Ishikawa (cell line): Measurements from ENCODE around the gene TMEM63A.

ENCODE experiments used
- CEBPB ChIP-seq: IDR thresholded peaks from 2 replicates; pipeline ENCODE4 v1.6.1; 2012
- CREB1 ChIP-seq: IDR thresholded peaks from 2 replicates; pipeline ENCODE4 v1.6.1; 2012; ENCODE audit warnings: low read depth
- EGR1 ChIP-seq: IDR thresholded peaks from 2 replicates; pipeline ENCODE4 v1.6.1; 2012
- EP300 ChIP-seq: IDR thresholded peaks from 2 replicates; pipeline ENCODE4 v1.6.1; 2012; ENCODE audit warnings: borderline replicate concordance
- FOXM1 ChIP-seq: IDR thresholded peaks from 2 replicates; pipeline ENCODE4 v1.6.1; 2012; ENCODE audit warnings: low read depth, borderline replicate concordance
- NFIC ChIP-seq: IDR thresholded peaks from 2 replicates; pipeline ENCODE4 v1.6.1; 2012
- RAD21 ChIP-seq: IDR thresholded peaks from 2 replicates; pipeline ENCODE4 v1.6.1; 2012; ENCODE audit warnings: low read depth
- TAF1 ChIP-seq: IDR thresholded peaks from 2 replicates; pipeline ENCODE4 v1.6.1; 2012; ENCODE audit warnings: low read depth, mild to moderate bottlenecking
- TCF12 ChIP-seq: IDR thresholded peaks from 2 replicates; pipeline ENCODE4 v1.6.1; 2012; ENCODE audit warnings: low read depth
- TEAD4 ChIP-seq: IDR thresholded peaks from 2 replicates; pipeline ENCODE4 v1.6.1; 2012
- YY1 ChIP-seq: IDR thresholded peaks from 2 replicates; pipeline ENCODE4 v1.6.1; 2012; ENCODE audit warnings: low read depth
- ZBTB7A ChIP-seq: IDR thresholded peaks from 2 replicates; pipeline ENCODE4 v1.6.1; 2012; ENCODE audit warnings: low read depth
- TF ChIP-seq, protein P1 (sequence below): IDR thresholded peaks from 2 replicates; pipeline ENCODE4 v1.6.1; 2012
- TF ChIP-seq, protein P2 (sequence below): IDR thresholded peaks from 2 replicates; pipeline ENCODE4 v1.6.1; 2012; ENCODE audit warnings: low read depth, mild to moderate bottlenecking
- TF ChIP-seq, protein P3 (sequence below): IDR thresholded peaks from 2 replicates; pipeline ENCODE4 v1.6.1; 2012

Gene TMEM63A

DNA sequence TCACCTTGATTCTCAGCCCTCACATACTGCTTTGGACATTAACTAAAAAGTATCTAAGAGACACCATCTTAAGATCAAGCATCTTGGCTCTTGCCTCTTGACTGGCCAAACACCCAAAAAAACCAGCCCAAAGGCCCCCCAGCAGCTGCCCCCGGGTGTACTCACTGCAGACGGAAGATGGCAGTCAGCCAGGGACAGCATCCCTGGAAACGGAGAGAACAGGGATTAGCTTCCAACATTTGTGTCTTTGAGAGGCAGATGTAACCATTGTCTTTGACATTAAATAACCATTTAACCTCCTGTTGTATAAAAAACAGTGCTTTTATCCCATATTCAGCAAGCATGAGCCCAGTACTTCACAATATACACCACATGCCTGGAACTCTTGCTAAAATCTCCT lies 11.3 kb downstream of the TMEM63A start:
- TF ChIP-seq NFIC (no peak), ZBTB7A (no peak), FOXM1 (no peak), TEAD4 (no peak), CREB1 (no peak), TCF12 (no peak), EGR1 (no peak), RAD21 (no peak)
- TF ChIP-seq, protein P1, sequence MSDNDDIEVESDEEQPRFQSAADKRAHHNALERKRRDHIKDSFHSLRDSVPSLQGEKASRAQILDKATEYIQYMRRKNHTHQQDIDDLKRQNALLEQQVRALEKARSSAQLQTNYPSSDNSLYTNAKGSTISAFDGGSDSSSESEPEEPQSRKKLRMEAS: no peak
- TF ChIP-seq, protein P2, sequence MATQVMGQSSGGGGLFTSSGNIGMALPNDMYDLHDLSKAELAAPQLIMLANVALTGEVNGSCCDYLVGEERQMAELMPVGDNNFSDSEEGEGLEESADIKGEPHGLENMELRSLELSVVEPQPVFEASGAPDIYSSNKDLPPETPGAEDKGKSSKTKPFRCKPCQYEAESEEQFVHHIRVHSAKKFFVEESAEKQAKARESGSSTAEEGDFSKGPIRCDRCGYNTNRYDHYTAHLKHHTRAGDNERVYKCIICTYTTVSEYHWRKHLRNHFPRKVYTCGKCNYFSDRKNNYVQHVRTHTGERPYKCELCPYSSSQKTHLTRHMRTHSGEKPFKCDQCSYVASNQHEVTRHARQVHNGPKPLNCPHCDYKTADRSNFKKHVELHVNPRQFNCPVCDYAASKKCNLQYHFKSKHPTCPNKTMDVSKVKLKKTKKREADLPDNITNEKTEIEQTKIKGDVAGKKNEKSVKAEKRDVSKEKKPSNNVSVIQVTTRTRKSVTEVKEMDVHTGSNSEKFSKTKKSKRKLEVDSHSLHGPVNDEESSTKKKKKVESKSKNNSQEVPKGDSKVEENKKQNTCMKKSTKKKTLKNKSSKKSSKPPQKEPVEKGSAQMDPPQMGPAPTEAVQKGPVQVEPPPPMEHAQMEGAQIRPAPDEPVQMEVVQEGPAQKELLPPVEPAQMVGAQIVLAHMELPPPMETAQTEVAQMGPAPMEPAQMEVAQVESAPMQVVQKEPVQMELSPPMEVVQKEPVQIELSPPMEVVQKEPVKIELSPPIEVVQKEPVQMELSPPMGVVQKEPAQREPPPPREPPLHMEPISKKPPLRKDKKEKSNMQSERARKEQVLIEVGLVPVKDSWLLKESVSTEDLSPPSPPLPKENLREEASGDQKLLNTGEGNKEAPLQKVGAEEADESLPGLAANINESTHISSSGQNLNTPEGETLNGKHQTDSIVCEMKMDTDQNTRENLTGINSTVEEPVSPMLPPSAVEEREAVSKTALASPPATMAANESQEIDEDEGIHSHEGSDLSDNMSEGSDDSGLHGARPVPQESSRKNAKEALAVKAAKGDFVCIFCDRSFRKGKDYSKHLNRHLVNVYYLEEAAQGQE: no peak
- TF ChIP-seq, protein P3, sequence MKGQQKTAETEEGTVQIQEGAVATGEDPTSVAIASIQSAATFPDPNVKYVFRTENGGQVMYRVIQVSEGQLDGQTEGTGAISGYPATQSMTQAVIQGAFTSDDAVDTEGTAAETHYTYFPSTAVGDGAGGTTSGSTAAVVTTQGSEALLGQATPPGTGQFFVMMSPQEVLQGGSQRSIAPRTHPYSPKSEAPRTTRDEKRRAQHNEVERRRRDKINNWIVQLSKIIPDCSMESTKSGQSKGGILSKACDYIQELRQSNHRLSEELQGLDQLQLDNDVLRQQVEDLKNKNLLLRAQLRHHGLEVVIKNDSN: no peak

DNA sequence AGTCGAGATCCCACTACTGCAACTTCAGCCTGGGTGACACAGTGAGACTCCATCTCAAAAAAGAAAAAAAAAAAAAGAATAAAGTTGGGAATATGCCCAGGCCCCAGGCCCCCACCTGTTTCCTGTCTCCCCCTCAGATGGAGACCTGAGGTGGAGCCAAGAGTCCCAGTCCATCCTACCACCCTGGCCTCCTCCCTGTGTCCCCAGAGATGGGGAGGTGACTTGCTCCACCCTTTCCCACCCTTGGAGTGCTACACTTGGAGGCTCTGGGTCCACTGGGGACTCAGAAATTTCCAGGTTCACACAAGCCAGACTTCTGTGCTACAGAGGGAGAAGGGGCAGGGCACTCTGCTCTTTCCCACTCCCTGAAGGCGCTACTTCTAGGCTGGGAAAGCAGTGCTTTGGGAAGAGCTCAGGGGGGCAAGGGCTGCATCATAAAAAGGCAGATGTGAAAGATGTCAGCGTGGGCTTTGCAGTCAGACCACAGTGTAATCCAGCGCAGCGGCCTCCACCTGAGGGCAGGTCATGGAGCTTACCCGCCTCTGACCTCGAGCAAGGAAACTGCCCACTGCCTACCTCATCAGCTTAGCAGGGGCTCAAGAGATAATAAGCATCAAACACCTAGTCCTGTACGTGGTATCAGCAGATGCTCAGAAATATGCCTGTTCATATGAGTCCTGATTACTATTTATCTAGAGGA lies 13.4 kb downstream of the TMEM63A start:
- TF ChIP-seq CREB1: no peak

DNA sequence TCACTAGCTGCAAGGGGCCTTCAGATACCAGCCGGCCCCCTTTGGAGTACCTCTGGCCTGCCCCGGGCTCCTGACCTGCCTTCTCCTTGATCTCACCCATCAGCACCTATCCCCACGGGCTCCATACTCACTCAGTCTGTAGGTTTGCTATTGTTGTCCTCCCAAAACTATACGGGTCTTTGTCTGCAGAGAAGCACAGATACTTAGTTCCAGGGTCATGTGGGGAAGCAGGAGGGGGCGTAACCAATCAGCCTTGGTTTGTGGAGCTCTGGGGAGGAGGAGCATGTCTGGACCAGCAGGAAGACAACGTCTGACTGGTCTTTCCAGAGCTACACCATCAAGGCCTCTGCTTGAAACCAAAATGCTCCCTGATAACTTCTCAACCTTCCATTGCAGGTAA lies 15.2 kb downstream of the TMEM63A start:
- TF ChIP-seq CEBPB (no peak), NFIC (no peak), EGR1 (no peak), TEAD4 (no peak), ZBTB7A (no peak), YY1 (no peak), TCF12 (no peak), EP300 (no peak), FOXM1 (no peak), RAD21 (no peak), TAF1 (no peak), CREB1 (no peak)
- TF ChIP-seq, protein P2: no peak
- TF ChIP-seq, protein P3: no peak
- TF ChIP-seq, protein P1: no peak

DNA sequence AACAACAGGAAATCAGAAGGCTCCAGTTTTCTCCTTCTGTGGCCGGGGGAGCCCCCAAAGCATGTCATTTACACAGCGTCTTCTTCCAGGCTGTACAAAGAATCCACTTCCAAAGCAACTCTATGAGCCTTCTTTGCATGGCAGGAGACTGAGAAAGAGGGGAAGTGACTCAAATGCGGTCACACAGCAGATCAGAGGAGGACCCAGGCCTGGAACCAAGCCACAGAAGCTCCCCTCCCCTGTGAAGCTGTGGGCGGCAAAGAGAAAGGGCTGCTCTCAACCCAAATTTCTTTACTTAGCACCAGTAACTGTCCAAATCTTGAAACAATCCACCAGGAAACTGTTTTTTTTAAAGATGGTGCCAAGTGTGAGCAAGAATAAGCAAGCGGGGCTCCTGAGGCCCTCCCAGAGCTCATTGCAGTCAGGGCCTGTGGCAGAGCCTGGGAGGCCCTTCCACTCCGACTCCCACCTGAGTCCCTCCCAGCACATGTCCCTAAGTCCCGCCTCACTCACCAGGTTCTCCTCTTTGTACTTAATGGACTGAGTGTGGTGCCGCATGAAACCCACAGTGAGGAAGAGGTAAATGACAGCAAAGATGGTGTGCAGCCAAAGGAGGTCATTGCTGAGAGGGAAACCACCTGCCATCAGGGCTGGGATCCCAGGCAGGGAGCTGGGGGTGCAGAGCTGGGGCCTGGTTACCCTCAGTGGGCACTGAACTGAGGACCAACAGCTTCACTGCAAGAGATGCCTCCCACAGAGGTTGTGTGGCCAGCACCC lies 15.9 kb downstream of the TMEM63A start:
- TF ChIP-seq EP300: no peak
- TF ChIP-seq, protein P2: no peak
- no peak for TF ChIP-seq CREB1
- no peak for TF ChIP-seq NFIC

DNA sequence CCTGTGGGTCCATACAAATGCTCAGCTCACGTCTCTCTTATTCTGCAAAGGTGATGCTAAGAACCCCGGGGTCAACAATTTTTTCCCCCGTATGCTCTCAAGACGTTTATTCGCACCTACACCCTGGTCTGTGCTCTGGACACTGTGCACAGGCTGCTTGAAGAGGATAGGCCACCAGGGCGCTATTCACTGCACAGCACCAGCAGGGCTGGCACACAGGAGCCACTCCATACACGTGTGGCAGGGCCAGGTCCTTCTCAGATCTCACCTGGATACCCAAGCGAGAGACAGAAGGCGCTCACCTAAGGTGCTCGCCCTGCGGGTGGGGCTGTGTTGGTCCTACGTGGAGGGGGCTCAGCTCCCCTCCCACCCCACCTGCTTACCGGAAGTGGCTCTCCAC lies 16.7 kb downstream of the TMEM63A start:
- TF ChIP-seq ZBTB7A (no peak), EP300 (no peak), EGR1 (no peak), FOXM1 (no peak), RAD21 (no peak), CREB1 (no peak), TCF12 (no peak)
